H1 (cell line): ENCODE data around the gene RAB36. TPM values are rescaled to one million over a fixed set of nuclear protein-coding genes. Genes with fewer than 3 reads are reported as not detected.

Experiments
- CTCF ChIA-PET: fragments of 300-600 bp; sonication (Branson Sonifier 250); formaldehyde crosslinking; loops from one replicate; lab custom pipeline; 2021; ENCODE audit not compliant: partially characterized antibody; lab: Charles Lee
- POLR2A ChIA-PET: fragments of 300-600 bp; sonication (Branson Sonifier 250); formaldehyde crosslinking; loops from one replicate; lab custom pipeline; 2021; ENCODE audit warnings: inconsistent platforms; ENCODE audit not compliant: partially characterized antibody; lab: Charles Lee
- DNase-seq, 2 experiments: peaks; one replicate each; pipeline versions ENCODE4 v3.0.0 to v3.0.0-alpha.2; 2010 to 2022; ENCODE audit warnings: low spot score in 2 of 2, low read depth in 1 of 2, mixed read lengths in 1 of 2
- FAIRE-seq: peaks from 2 replicates; lab custom pipeline; 2011; peaks lifted over from hg19 to GRCh38; lab: Jason Lieb, UNC
- H2AFZ ChIP-seq: 2 replicates; pipeline ENCODE4 v1.8.1; 2012; ENCODE audit warnings: low read length, inconsistent platforms
- H2AK5ac ChIP-seq: 2 replicates; pipeline ENCODE4 v1.6.1; 2013; ENCODE audit warnings: low read depth, low read length
- H2BK120ac ChIP-seq: replicated peaks from 2 replicates; pipeline ENCODE3; 2013; ENCODE audit warnings: low read depth, low read length, inconsistent platforms
- H2BK12ac ChIP-seq: 2 replicates; pipeline ENCODE4 v1.6.1; 2013; ENCODE audit warnings: low read depth, low read length
- H2BK15ac ChIP-seq: 2 replicates; pipeline ENCODE4 v1.6.1; 2013; ENCODE audit warnings: low read length
- H2BK20ac ChIP-seq: 2 replicates; pipeline ENCODE4 v1.6.1; 2013; ENCODE audit warnings: low read length
- H2BK5ac ChIP-seq: 2 replicates; pipeline ENCODE4 v1.6.1; 2013; ENCODE audit warnings: low read depth, low read length
- H3K14ac ChIP-seq: 2 replicates; pipeline ENCODE4 v1.6.1; 2013; ENCODE audit warnings: inconsistent platforms; ENCODE audit not compliant: insufficient read length
- H3K18ac ChIP-seq: 2 replicates; pipeline ENCODE4 v1.6.1; 2013; ENCODE audit warnings: low read length; ENCODE audit errors: extremely low read depth
- H3K23ac ChIP-seq: 2 replicates; pipeline ENCODE4 v1.6.1; 2013; ENCODE audit warnings: inconsistent platforms; ENCODE audit not compliant: insufficient read length
- H3K23me2 ChIP-seq: 2 replicates; pipeline ENCODE4 v1.6.1; 2013; ENCODE audit warnings: low read depth, low read length
- H3K27ac ChIP-seq: 2 replicates; pipeline ENCODE4 v1.6.1; 2011; ENCODE audit warnings: low read depth, low read length, inconsistent platforms
- H3K27me3 ChIP-seq, 4 experiments: replicated peaks in 1 of 4; 1 replicate in 1 of 4; 2 replicates in 3 of 4; pipeline versions ENCODE4 v1.6.1 to v1.8.1; 2011 to 2013; ENCODE audit warnings: low read length in 3 of 4, mild to moderate bottlenecking in 3 of 4, inconsistent platforms in 2 of 4, mixed read lengths in 2 of 4, moderate library complexity in 1 of 4; ENCODE audit not compliant: control insufficient read depth in 3 of 4, insufficient read depth in 3 of 4; ENCODE audit errors: extremely low read depth in 1 of 4
- H3K36me3 ChIP-seq, 4 experiments: 2 replicates each; pipeline versions ENCODE4 v1.6.1 to v1.8.1; 2011 to 2013; ENCODE audit warnings: mild to moderate bottlenecking in 4 of 4, low read length in 3 of 4, moderate library complexity in 2 of 4, control low read depth in 1 of 4, inconsistent platforms in 1 of 4; ENCODE audit not compliant: insufficient read depth in 4 of 4, control insufficient read depth in 2 of 4
- H3K4ac ChIP-seq: replicated peaks from 2 replicates; pipeline ENCODE3; 2013; ENCODE audit warnings: low read length, low read depth, mixed read lengths, inconsistent platforms; ENCODE audit not compliant: insufficient read length
- H3K4me1 ChIP-seq, 4 experiments: replicated peaks in 1 of 4; 1 replicate in 1 of 4; 2 replicates in 3 of 4; pipeline versions ENCODE4 v1.6.1 to v1.8.1; 2011 to 2013; ENCODE audit warnings: low read length in 3 of 4, inconsistent platforms in 2 of 4, mixed read lengths in 1 of 4; ENCODE audit not compliant: insufficient read depth in 4 of 4, control insufficient read depth in 3 of 4
- H3K4me2 ChIP-seq, 2 experiments: 2 replicates each; pipeline versions ENCODE4 v1.6.1 to v1.8.1; 2011 to 2013; ENCODE audit warnings: low read depth in 2 of 2, low read length in 2 of 2, control low read depth in 1 of 2, inconsistent platforms in 1 of 2, mild to moderate bottlenecking in 1 of 2; ENCODE audit not compliant: insufficient read depth in 1 of 2
- H3K4me3 ChIP-seq, 4 experiments: fragments of 200-600, 300-600 bp in 1 of 4; sonication (generic), shearing (Covaris generic), sonication (Bioruptor Twin) in 1 of 4; 2 replicates each; pipeline versions ENCODE4 v1.5.1 to v1.8.1; 2011 to 2016; ENCODE audit warnings: low read length in 4 of 4, low read depth in 3 of 4, control low read depth in 2 of 4, inconsistent platforms in 2 of 4, mild to moderate bottlenecking in 2 of 4, mixed read lengths in 1 of 4, moderate library complexity in 1 of 4; ENCODE audit not compliant: insufficient read depth in 2 of 4; ENCODE audit errors: extremely low read depth in 1 of 4
- H3K56ac ChIP-seq: replicated peaks from 2 replicates; pipeline ENCODE3; 2013; ENCODE audit warnings: low read depth, mild to moderate bottlenecking, mixed read lengths, low read length, inconsistent platforms; ENCODE audit not compliant: insufficient read length
- H3K79me1 ChIP-seq: 2 replicates; pipeline ENCODE4 v1.6.1; 2013; ENCODE audit warnings: low read depth, low read length, control low read depth
- H3K79me2 ChIP-seq, 2 experiments: 2 replicates each; pipeline versions ENCODE4 v1.6.1 to v1.8.1; 2012 to 2013; ENCODE audit warnings: low read length in 2 of 2, mild to moderate bottlenecking in 2 of 2, inconsistent platforms in 1 of 2; ENCODE audit not compliant: insufficient read depth in 2 of 2, control insufficient read depth in 1 of 2
- H3K9ac ChIP-seq, 4 experiments: replicated peaks in 1 of 4; 1 replicate in 1 of 4; 2 replicates in 3 of 4; pipeline versions ENCODE4 v1.6.1 to v1.8.1; 2011 to 2013; ENCODE audit warnings: low read depth in 3 of 4, low read length in 3 of 4, control low read depth in 2 of 4, mild to moderate bottlenecking in 2 of 4, moderate library complexity in 2 of 4, inconsistent platforms in 1 of 4; ENCODE audit errors: extremely low read depth in 1 of 4
- H3K9me3 ChIP-seq, 2 experiments: 2 replicates each; pipeline versions ENCODE4 v1.6.1 to v1.8.1; 2012 to 2013; ENCODE audit warnings: mild to moderate bottlenecking in 2 of 2, moderate library complexity in 2 of 2, control low read depth in 1 of 2, inconsistent platforms in 1 of 2, low read depth in 1 of 2, low read length in 1 of 2, mixed read lengths in 1 of 2; ENCODE audit not compliant: insufficient read depth in 2 of 2
- H4K20me1 ChIP-seq, 2 experiments: replicated peaks in 1 of 2; 2 replicates each; pipeline versions ENCODE3 to v1.8.1; 2011 to 2013; ENCODE audit warnings: inconsistent platforms in 2 of 2, low read length in 2 of 2, mild to moderate bottlenecking in 1 of 2; ENCODE audit not compliant: insufficient read depth in 2 of 2, control insufficient read depth in 1 of 2
- H4K5ac ChIP-seq: 2 replicates; pipeline ENCODE4 v1.6.1; 2013; ENCODE audit warnings: low read length, low read depth, mixed read lengths, inconsistent platforms; ENCODE audit not compliant: insufficient read length
- H4K8ac ChIP-seq: 2 replicates; pipeline ENCODE4 v1.8.0; 2013; ENCODE audit warnings: mild to moderate bottlenecking, moderate library complexity, low read length, inconsistent platforms; ENCODE audit not compliant: insufficient read depth; ENCODE audit errors: extremely low read depth
- H4K91ac ChIP-seq: replicated peaks from 2 replicates; pipeline ENCODE3; 2013; ENCODE audit warnings: low read length, mixed read lengths, inconsistent platforms; ENCODE audit not compliant: insufficient read length
- BCL11A ChIP-seq, 2 experiments: IDR thresholded peaks; one replicate each; pipeline ENCODE4 v1.6.1; 2011; ENCODE audit warnings: low read depth in 2 of 2, low read length in 2 of 2, mild to moderate bottlenecking in 2 of 2
- CTCF ChIP-seq, 3 experiments: IDR thresholded peaks; 1 replicate in 2 of 3; 2 replicates in 1 of 3; pipeline versions ENCODE4 v1.5.1 to v1.6.1; 2011; ENCODE audit warnings: low read length in 3 of 3, mild to moderate bottlenecking in 3 of 3, inconsistent platforms in 2 of 3, low read depth in 1 of 3, moderate library complexity in 1 of 3; ENCODE audit not compliant: insufficient read depth in 1 of 3; ENCODE audit errors: control extremely low read depth in 1 of 3
- MAX ChIP-seq: IDR thresholded peaks from 2 replicates; pipeline ENCODE4 v1.6.1; 2012; ENCODE audit warnings: inconsistent platforms
- SIN3A ChIP-seq, 2 experiments: IDR thresholded peaks in 1 of 2; conservative IDR thresholded peaks in 1 of 2; 2 replicates each; pipeline ENCODE4 v1.6.1; 2011 to 2012; ENCODE audit warnings: low read length in 2 of 2, improper control_type of control experiment in 1 of 2, low read depth in 1 of 2, mild to moderate bottlenecking in 1 of 2
- WGBS, 2 experiments: shearing (Covaris generic) in 1 of 2; methylation state at CpG; one replicate each; pipeline versions ENCODE4 v1.1.6 to v1.1.7; 2013 to 2015; ENCODE audit warnings: low lambda C conversion rate in 2 of 2, mixed read lengths in 2 of 2, inconsistent platforms in 1 of 2, low coverage in 1 of 2, missing lambda C conversion rate in 1 of 2; ENCODE audit not compliant: insufficient replicate concordance in 2 of 2, insufficient coverage in 1 of 2, insufficient read length in 1 of 2; ENCODE audit errors: extremely low coverage in 1 of 2, missing lambda C conversion rate in 1 of 2; 5-methylcytosine and 5-hydroxymethylcytosine counted together
- polyA plus RNA-seq, 7 experiments: library from polyadenylated mRNA; depleted of rRNA in 3 of 7; stranded (reverse) in 5 of 7; unstranded in 2 of 7; fragments of >200 nt in 5 of 7; fragments of 200-250 nt in 2 of 7; gene quantifications; 1 replicate in 5 of 7; 2 replicates in 1 of 7; 4 replicates in 1 of 7; pipeline versions ENCODE4 v1.2.1 to v1.2.3, GENCODE V29; 2011 to 2013; ENCODE audit warnings: missing spikeins in 2 of 7, mixed read lengths in 2 of 7
- total RNA-seq: library from RNA; stranded (reverse); fragmentation: NEBNext Ultra II Directional; extraction: Animal tissue kit (Norgen Biotek cat#: 25700); gene quantifications from 2 replicates; pipeline ENCODE4 v1.2.1, GENCODE V29; 2021

Gene RAB36
- total and polyA plus RNA-seq, 2 of the 8 experiments (the other 6 are each of a cell fraction or from before 2014, with no cell fraction given), result 1.0 to 1.5 TPM

- no peak for FAIRE-seq
- CTCF ChIA-PET, result interaction anchor here (1.0 to 3.9 kb wide), 9 partner anchors 10 to 179 kb away, joined by 3 to 32 read pairs (median 6); no protein-coding TSS in a partner anchor
- POLR2A ChIA-PET, result no interaction called here
Observed at GRCh38 chr22:23110922-23111527, 34.3 kb upstream of the RAB36 start.

More at GRCh38 chr22:23110922-23111527, 34.3 kb upstream of the RAB36 start:
- no peak overlapping the region for H3K4me2 ChIP-seq
- H3K4me1 ChIP-seq, result peaks cover 0 to 2% (median under 1%) of the 10 kb centered on the region in 4 experiments; a peak in 2 of 7 replicates
- H3K14ac ChIP-seq, result no peak overlapping the region
- no peak overlapping the region for H2BK120ac ChIP-seq
- no peak overlapping the region for H2BK15ac ChIP-seq
- H4K8ac ChIP-seq, result no peak overlapping the region
- H3K9ac ChIP-seq, result no peak overlapping the region
- DNase-seq, result no peak
- H3K9me3 ChIP-seq, result no peaks in the 10 kb centered on the region
- H3K18ac ChIP-seq, result no peak overlapping the region
- peaks cover 7 to 20% of the 10 kb centered on the region in 2 experiments for H4K20me1 ChIP-seq
- no peak overlapping the region for H4K91ac ChIP-seq
- WGBS, 2 experiments, result 79% methylated on average over 14 of the region's 15 CpGs; no CpG with 5 or more reads in 1 of the 2 experiments
- no peak overlapping the region for H2AFZ ChIP-seq
- H2BK12ac ChIP-seq, result no peak overlapping the region
- no peak overlapping the region for H2BK20ac ChIP-seq
- no peaks in the 10 kb centered on the region for H3K79me2 ChIP-seq
- H3K79me1 ChIP-seq, result no peaks in the 10 kb centered on the region
- no peak overlapping the region for H3K4me3 ChIP-seq
- H2AK5ac ChIP-seq, result 0 out of 2 replicates have a peak overlapping the region, but pooled peaks have one; percentile 47
- H3K23ac ChIP-seq, result no peak overlapping the region
- H4K5ac ChIP-seq, result no peak overlapping the region
- H3K4ac ChIP-seq, result no peak overlapping the region
- H2BK5ac ChIP-seq, result no peak overlapping the region
- no peak overlapping the region for H3K27ac ChIP-seq
- peaks cover 0 to 3% (median 0%) of the 10 kb centered on the region in 4 experiments; a peak in 3 of 7 replicates for H3K27me3 ChIP-seq
- H3K36me3 ChIP-seq, result no peaks in the 10 kb centered on the region
- H3K56ac ChIP-seq, result no peak overlapping the region
- H3K23me2 ChIP-seq, result no peaks in the 10 kb centered on the region
- peak in 1 of 3 experiments; percentile 14; a peak in 1 of 4 replicates for TF ChIP-seq CTCF (IDR thresholded peaks at IDR 0.05; ENCODE audit: control extremely low read depth in 1 of 3, insufficient read depth in 1 of 3, low read depth in 1 of 3, low read length in 3 of 3)
- TF ChIP-seq MAX, result no peak
- 0 out of 4 replicates have a peak, but pooled peaks of 1 of the 2 experiments have one; percentile 12 for TF ChIP-seq SIN3A (conservative IDR thresholded peaks at IDR 0.05 in 1 of 2, IDR thresholded peaks at IDR 0.05 in 1 of 2; ENCODE audit: low read depth in 1 of 2, low read length in 2 of 2)
- no peak for TF ChIP-seq BCL11A (IDR thresholded peaks at IDR 0.05; ENCODE audit: low read depth in 2 of 2, low read length in 2 of 2)
